Hepatocyte (in vitro differentiated cells): ENCODE results near the gene ARL15.

Experiments used
- CTCF ChIP-seq: fragments of 200-600 bp; sonication (generic); IDR thresholded peaks from 2 replicates; pipeline ENCODE4 v1.5.1; 2016; ENCODE audit warnings: antibody characterized with exemption, mild to moderate bottlenecking; ENCODE audit not compliant: poor library complexity
- EZH2 ChIP-seq: fragments of 200-600 bp; sonication (generic); IDR thresholded peaks from 2 replicates; pipeline ENCODE4 v1.6.1; 2016; ENCODE audit warnings: antibody characterized with exemption, mild to moderate bottlenecking, borderline replicate concordance
- EZH2phosphoT487 ChIP-seq: fragments of 200-600 bp; sonication (generic); IDR thresholded peaks from one replicate; pipeline ENCODE4 v1.6.1; 2018; ENCODE audit warnings: antibody characterized with exemption, mild to moderate bottlenecking, low read depth, moderate library complexity; ENCODE audit not compliant: unreplicated experiment, severe bottlenecking

DNA sequence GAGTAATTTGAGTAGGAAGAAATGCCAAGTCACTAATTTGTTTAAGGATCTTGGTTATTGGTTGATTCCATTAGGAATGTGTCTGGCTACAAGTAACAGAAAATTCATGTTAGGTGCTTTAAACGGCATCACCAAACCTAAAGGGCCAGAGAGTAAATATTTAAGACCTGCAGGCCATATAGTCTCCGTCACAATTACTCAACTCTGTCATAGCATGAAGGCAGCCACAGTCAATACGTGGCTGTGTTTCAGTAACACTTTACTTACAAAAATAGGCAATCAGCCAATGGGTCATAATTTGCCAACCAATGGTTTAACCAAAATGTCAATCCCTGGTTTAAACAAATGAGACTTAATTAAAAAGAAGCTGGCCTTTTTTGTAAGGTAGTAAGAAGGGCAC lies 98.5 kb downstream of the ARL15 start:
- TF ChIP-seq CTCF (no peak), EZH2phosphoT487 (no peak), EZH2 (no peak)
